22Rv1 (cell line): Measurements from ENCODE around the gene SUGP2.
A peak's percentile ranks its signal among the peaks of the same experiment; 100 is the strongest.

Experiments
- H3K27ac ChIP-seq: fragments of 450-650 bp; 2 replicates; pipeline ENCODE4 v1.5.1; 2017
- ZFX ChIP-seq: fragments of 450-650 bp; IDR thresholded peaks from 2 replicates; pipeline ENCODE4 v1.6.1; 2017; ENCODE audit warnings: antibody characterized with exemption, borderline replicate concordance
- TF ChIP-seq, protein P1 (sequence below): fragments of 450-650 bp; IDR thresholded peaks from 2 replicates; pipeline ENCODE4 v1.5.1; 2017; ENCODE audit warnings: mild to moderate bottlenecking

Gene SUGP2

DNA sequence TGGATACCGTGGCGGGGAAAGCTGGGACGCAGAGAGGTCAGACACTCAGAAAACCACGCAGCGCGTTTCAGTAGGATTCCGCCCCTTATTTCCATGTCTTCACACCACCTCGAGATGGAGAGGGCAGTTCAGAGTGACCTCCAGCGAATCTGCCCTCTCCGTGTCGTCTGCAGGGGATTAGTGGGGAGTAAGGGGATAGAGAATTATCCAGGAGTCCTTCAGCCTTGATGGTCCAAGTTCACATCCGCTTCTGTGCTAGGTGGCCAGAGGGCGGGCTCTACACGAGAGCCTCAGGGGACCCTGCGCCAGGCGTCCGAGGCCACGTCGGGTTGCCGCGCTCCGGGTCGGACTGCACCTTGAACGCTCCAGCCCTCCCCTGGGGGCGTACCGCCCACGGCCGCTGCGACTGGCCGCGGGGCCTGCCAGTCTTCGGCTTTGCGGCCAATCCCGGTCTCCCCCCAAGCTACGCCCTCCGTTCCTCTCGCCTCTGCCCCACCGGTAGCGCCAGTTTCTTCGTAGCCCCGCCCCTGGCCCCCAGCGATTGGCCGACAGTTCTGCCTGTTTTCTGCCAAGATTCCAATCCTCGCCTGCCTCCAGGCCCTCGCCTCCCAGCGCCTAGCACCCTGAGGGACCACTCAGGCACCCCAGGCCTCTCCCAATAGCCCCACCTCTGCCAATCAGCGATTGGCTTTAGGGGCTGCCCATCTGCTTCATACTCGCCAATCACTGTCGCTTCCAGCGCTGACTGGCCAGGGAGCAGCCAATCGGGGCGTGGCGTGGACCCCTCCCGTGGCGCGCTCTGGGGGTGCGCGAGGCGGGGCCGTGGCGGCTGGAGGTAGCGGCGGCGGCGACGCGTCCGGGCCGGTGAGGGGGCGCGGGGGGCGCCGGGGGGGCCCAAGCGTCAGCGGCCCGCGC is 30.1 kb upstream of the SUGP2 start, which contains the start of gene SLC25A42:
TSS of gene SLC25A42 (plus strand) at position 812 of the 915 bp plus-strand sequence. CDS start 32,131 bp downstream, outside the sequence.
- TF ChIP-seq ZFX, result no peak
- TF ChIP-seq, protein P1, sequence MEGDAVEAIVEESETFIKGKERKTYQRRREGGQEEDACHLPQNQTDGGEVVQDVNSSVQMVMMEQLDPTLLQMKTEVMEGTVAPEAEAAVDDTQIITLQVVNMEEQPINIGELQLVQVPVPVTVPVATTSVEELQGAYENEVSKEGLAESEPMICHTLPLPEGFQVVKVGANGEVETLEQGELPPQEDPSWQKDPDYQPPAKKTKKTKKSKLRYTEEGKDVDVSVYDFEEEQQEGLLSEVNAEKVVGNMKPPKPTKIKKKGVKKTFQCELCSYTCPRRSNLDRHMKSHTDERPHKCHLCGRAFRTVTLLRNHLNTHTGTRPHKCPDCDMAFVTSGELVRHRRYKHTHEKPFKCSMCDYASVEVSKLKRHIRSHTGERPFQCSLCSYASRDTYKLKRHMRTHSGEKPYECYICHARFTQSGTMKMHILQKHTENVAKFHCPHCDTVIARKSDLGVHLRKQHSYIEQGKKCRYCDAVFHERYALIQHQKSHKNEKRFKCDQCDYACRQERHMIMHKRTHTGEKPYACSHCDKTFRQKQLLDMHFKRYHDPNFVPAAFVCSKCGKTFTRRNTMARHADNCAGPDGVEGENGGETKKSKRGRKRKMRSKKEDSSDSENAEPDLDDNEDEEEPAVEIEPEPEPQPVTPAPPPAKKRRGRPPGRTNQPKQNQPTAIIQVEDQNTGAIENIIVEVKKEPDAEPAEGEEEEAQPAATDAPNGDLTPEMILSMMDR, result no peak
- H3K27ac ChIP-seq, result peak within 1 kb of the TSS; percentile 73

DNA sequence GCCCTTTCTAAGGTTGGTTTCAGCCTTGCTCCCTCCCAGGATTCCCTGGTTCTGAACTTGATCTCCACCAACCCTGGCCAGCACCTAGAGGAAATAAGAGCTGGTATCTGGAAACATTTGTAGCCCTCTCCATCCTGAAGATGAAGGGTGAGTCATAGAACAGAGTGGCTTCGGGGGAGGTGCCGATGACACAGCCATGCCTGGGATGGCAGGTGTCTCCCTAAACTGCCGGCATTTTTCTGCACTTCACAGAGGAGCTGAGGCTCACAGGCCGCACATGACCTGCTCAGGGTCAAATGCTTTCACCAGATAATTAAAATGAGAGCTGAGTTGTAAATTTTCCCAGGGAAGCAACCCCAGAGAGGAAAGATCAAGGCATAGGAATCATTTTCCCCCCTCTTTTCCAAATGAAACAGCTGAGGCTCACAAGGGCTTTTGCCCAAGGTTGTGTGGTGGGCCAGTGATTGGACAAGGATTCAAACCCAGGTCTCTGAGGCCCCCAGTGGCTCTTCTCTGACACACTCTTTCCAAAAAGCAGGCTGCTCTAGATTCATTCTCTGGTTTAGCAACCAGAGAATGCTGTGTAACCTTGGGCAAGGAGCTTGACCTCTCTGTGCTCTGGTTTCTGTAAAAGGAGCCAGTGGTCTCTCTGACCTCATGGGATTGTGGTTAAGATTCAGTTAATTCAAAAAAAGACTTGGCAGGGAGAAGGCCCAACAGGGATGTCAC is 29.3 kb upstream of the SUGP2 start:
- peak overlapping the region; percentile 73 for H3K27ac ChIP-seq
- TF ChIP-seq, protein P1, result no peak
- no peak for TF ChIP-seq ZFX

DNA sequence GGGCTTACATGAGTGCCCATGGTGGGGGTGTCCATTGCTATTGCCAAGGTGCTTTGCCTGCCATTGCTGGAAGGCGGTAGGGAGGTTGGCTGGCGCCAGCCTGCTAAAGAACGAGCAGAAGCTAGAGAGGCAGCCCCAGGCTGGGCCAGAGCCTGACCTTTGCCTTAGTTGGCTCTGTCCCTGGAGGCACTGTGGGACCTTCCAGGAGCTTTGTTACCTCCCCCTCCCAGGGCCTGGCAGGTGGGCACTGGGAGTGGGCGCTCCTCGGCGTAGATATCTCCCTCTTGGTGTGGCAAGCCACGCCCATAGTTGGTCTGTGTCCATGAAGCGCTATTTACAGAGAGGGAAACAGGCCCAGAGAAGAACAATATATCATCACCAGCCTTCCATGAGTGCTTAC is 28.2 kb upstream of the SUGP2 start:
- TF ChIP-seq, protein P1, result no peak
- TF ChIP-seq ZFX, result no peak
- H3K27ac ChIP-seq, result peak overlapping the region; percentile 73; the same call in 1 of the 2 replicates

DNA sequence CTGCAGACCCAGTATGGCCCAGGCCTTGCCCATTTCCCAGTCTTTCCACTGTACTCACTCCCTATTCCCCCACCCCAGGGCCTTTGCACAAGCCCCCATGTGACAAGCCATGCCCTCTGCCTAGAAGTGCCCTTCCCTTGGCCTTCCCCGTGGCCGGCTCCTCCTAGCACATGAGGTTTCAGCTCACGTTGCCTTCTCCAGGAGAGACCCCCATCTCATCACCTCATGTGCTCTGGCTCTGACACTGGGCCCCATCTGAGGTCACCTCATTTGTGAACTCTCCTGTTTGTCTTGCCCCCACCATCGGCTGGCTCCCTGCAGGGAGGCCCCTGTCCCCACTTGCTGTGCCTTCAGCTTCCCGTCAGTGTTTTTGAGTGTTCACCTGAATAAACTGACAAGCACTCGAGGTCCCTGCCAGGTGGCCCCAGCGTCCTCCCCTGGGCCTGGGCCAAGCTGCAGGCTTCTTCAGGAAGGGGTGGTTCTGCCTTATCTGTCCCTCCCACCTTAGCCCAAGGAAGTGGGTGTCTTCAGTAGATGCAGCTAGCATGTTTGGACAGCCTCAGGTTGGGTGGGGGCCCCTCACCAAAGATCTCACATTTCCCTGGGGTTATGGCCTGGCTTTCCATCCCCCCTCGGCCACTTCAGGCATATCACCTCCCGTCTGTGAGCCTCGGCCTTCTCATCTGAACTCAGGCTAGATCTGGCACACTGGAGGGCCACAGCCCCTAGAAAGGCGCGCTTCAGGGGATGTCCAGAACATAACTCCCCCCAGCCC is 26.7 kb upstream of the SUGP2 start:
- no peak overlapping the region for H3K27ac ChIP-seq
- TF ChIP-seq, protein P1, result no peak
- no peak for TF ChIP-seq ZFX

DNA sequence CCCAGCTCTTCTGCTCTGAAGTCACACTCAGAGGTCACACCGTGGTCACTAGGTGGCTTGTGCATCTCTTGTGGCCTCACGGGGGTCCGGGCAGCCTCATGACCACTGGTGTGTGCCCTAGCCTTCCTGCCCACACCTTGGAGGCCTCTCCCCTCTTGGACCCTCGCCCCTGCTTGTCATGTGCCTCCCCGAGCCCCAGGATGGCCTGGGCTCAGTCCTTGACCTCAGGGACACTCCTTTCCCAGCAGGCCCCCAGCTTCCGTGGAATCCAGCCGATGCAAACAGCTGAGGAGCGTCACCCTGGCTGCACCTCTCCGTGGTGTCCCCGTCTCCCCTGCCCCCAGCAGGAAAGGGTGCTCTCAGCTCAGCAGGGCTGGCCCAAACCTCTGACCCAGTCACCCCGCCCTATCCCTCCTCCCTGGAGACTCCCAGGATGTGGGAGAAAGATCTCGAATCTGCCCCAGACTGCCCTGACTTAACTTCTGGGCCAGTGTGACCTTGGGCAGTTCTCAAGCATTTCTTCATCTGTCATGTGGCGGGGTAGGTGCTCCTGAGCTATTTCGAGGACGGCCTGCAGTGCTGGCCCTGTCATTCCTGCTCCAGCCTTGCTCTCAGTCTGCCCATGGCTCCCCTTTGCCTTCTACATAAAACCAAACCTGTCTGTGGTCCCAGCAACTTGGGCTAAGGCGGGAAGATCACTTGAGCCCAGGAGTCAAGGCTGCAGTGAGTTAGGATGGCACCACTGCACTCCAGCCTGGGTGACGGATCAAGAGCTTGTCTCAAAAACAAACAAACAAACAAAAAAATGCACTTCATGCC is 25.9 kb upstream of the SUGP2 start:
- H3K27ac ChIP-seq, result no peak overlapping the region
- TF ChIP-seq, protein P1, result no peak
- TF ChIP-seq ZFX, result no peak

DNA sequence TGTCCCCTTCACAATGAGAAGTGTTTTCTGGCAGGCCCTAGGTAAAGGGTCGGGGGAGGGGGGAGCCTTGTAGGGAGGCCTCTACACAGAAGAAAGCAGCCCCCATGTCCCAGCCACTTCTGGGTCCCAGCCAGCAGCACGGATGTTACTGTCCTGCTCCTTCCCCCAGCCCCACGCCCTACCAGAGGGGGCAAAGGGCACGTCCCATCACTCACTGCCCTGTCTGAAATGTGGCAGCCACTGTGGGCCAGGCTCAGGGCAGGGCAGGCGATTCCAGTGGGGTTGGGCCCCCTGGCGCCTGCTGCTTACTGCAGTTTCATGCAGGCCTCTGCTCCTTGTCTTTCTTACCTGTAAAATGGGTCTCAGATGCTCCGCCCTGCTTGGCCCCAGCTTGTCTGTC is 24.4 kb upstream of the SUGP2 start:
- no peak for TF ChIP-seq ZFX
- TF ChIP-seq, protein P1, result no peak
- no peak overlapping the region for H3K27ac ChIP-seq
